Endothelial cell of umbilical vein (primary cell): ENCODE results near the gene RPL41. TPM values are rescaled to one million over a fixed set of nuclear protein-coding genes. Genes with fewer than 3 reads are reported as not detected.

Experiments
- BruUV-seq: library from RNA; stranded (reverse); fragments of 400-500 nt; replicated peaks from 2 replicates; lab custom pipeline; 2021; lab: Mats Ljungman, UMichigan
- CTCF ChIA-PET: fragments of 300-600, 350-600 bp; sonication (Branson Sonifier 250); formaldehyde crosslinking; loops from one replicate; lab custom pipeline; 2021; ENCODE audit warnings: antibody characterized with exemption, inconsistent platforms; lab: Charles Lee
- POLR2A ChIA-PET: fragments of 300-600, 350-600 bp; sonication (Branson Sonifier 250); formaldehyde crosslinking; loops from one replicate; lab custom pipeline; 2021; ENCODE audit warnings: antibody characterized with exemption, inconsistent platforms; lab: Charles Lee
- DNase-seq: peaks from one replicate; pipeline ENCODE4 v3.0.0-alpha.2; 2011; ENCODE audit warnings: low read depth, low spot score
- FAIRE-seq: peaks from 2 replicates; lab custom pipeline; 2011; peaks lifted over from hg19 to GRCh38; lab: Jason Lieb, UNC
- H2AFZ ChIP-seq: 2 replicates; pipeline ENCODE4 v1.6.0; 2012; ENCODE audit warnings: low read depth, low read length, control low read depth, inconsistent platforms
- H3K27ac ChIP-seq: 2 replicates; pipeline ENCODE4 v1.5.1; 2011; ENCODE audit warnings: low read depth, mild to moderate bottlenecking, control low read depth, low read length, moderate library complexity; ENCODE audit not compliant: insufficient read depth
- H3K27me3 ChIP-seq, 2 experiments: 2 replicates each; pipeline versions ENCODE4 v1.6.0 to v1.6.1; 2011; ENCODE audit warnings: low read length in 2 of 2, mixed read lengths in 1 of 2; ENCODE audit not compliant: control insufficient read depth in 2 of 2, insufficient read depth in 2 of 2
- H3K36me3 ChIP-seq, 2 experiments: 2 replicates in 1 of 2; 3 replicates in 1 of 2; pipeline ENCODE4 v1.5.1; 2011; ENCODE audit warnings: low read length in 2 of 2, mild to moderate bottlenecking in 1 of 2, moderate library complexity in 1 of 2; ENCODE audit not compliant: control insufficient read depth in 2 of 2, insufficient read depth in 2 of 2; ENCODE audit errors: extremely low read depth in 1 of 2
- H3K4me1 ChIP-seq: 3 replicates; pipeline ENCODE4 v1.5.1; 2011; ENCODE audit warnings: mild to moderate bottlenecking, low read length; ENCODE audit not compliant: control insufficient read depth, insufficient read depth; ENCODE audit errors: extremely low read depth
- H3K4me2 ChIP-seq: 2 replicates; pipeline ENCODE4 v1.6.1; 2011; ENCODE audit warnings: low read length, control low read depth, mixed read lengths; ENCODE audit not compliant: insufficient read depth
- H3K4me3 ChIP-seq, 3 experiments: fragments of 200-600 bp in 1 of 3; sonication (generic), shearing (Covaris generic) in 1 of 3; replicated peaks in 1 of 3; 2 replicates each; pipeline ENCODE4 v1.5.1; 2011 to 2016; ENCODE audit warnings: control low read depth in 3 of 3, low read length in 3 of 3, mild to moderate bottlenecking in 2 of 3, inconsistent platforms in 1 of 3, low read depth in 1 of 3, moderate library complexity in 1 of 3; ENCODE audit not compliant: insufficient read depth in 1 of 3
- H3K79me2 ChIP-seq: 2 replicates; pipeline ENCODE4 v1.6.0; 2012; ENCODE audit warnings: low read length, inconsistent platforms; ENCODE audit not compliant: control insufficient read depth, insufficient read depth
- H3K9ac ChIP-seq: replicated peaks from 2 replicates; pipeline ENCODE3; 2011; ENCODE audit warnings: low read length, control low read depth; ENCODE audit not compliant: insufficient read depth; ENCODE audit errors: extremely low read depth
- H3K9me1 ChIP-seq: replicated peaks from 3 replicates; pipeline ENCODE4 v1.6.0; 2011; ENCODE audit warnings: mild to moderate bottlenecking, low read length; ENCODE audit not compliant: control insufficient read depth, insufficient read depth; ENCODE audit errors: extremely low read depth
- H3K9me3 ChIP-seq: replicated peaks from 2 replicates; pipeline ENCODE4 v1.5.1; 2012; ENCODE audit warnings: low read length, inconsistent platforms; ENCODE audit not compliant: control insufficient read depth, insufficient read depth
- H4K20me1 ChIP-seq: replicated peaks from 2 replicates; pipeline ENCODE3; 2011; ENCODE audit warnings: mild to moderate bottlenecking, low read length; ENCODE audit not compliant: control insufficient read depth, insufficient read depth; ENCODE audit errors: extremely low read depth
- CTCF ChIP-seq, 2 donors: IDR thresholded peaks; 1 replicate in 1 of 2; 2 replicates in 1 of 2; pipeline ENCODE4 v1.5.1; 2011; ENCODE audit warnings: low read length in 2 of 2, mild to moderate bottlenecking in 2 of 2, moderate library complexity in 2 of 2, control low read depth in 1 of 2, inconsistent platforms in 1 of 2, low read depth in 1 of 2; ENCODE audit not compliant: insufficient read depth in 1 of 2; ENCODE audit errors: extremely low read depth in 1 of 2
- EZH2 ChIP-seq: IDR thresholded peaks from 2 replicates; pipeline ENCODE4 v1.6.1; 2012; ENCODE audit warnings: borderline replicate concordance, low read depth, mild to moderate bottlenecking, moderate library complexity, low read length, inconsistent platforms; ENCODE audit not compliant: severe bottlenecking
- FOS ChIP-seq: IDR thresholded peaks from 2 replicates; pipeline ENCODE4 v1.6.1; 2011; ENCODE audit warnings: mild to moderate bottlenecking, low read length, moderate library complexity, borderline replicate concordance; ENCODE audit not compliant: insufficient read depth
- POLR2AphosphoS5 ChIP-seq: IDR thresholded peaks from 2 replicates; pipeline ENCODE4 v1.6.1; 2012; ENCODE audit warnings: low read depth, mild to moderate bottlenecking, control low read depth, low read length, moderate library complexity; ENCODE audit not compliant: insufficient read depth
- dilution Hi-C: fragments of 300-500 bp; cut with MboI; formaldehyde crosslinking; loops from one replicate; pipeline ENCODE4 v1.15.0; 2019; ENCODE audit warnings: low sequenced_read_pairs; ENCODE audit not compliant: extremely low pct_ligation_motif_present
- intact Hi-C: fragments of 100-400 bp; cut with micrococcal nuclease; formaldehyde crosslinking; loops from one replicate; pipeline ENCODE4 v1.10.0; 2022
- polyA plus RNA-seq, 4 experiments: library from polyadenylated mRNA; depleted of rRNA in 3 of 4; stranded (reverse) in 3 of 4; unstranded in 1 of 4; fragments of >200 nt; gene quantifications; 2 replicates each; pipeline versions ENCODE4 v1.2.1 to v1.2.3, GENCODE V29; 2011 to 2012; ENCODE audit warnings: missing spikeins in 1 of 4
- total RNA-seq: library from RNA; stranded (reverse); gene quantifications from 2 replicates; pipeline ENCODE4 v1.2.3, GENCODE V29; 2021
- TF ChIP-seq, protein P1 (sequence below): IDR thresholded peaks from 2 replicates; pipeline ENCODE4 v1.6.1; 2011; ENCODE audit not compliant: insufficient read depth, insufficient read length

RPL41 gene
- total and polyA plus RNA-seq, 2 donors (not counting 3 experiments of a cell fraction or from before 2014, with no cell fraction given) = 3,212 to 9,990 TPM

GRCh38 chr12:56158926-56159461 lies 42.6 kb downstream of the RPL41 start:
- Histone ChIP-seq H3K27me3 (no peaks in the 10 kb centered on the region), H4K20me1 (no peaks in the 10 kb centered on the region), H3K79me2 (peaks cover 33% of the 10 kb centered on the region), H3K4me3 (peak overlapping the region; percentile 78 to 98 (median 91)), H3K9ac (peak overlapping the region; percentile 96), H3K27ac (peak overlapping the region; percentile 87), H3K4me1 (peaks cover 22% of the 10 kb centered on the region), H3K36me3 (peaks cover 18 to 33% of the 10 kb centered on the region in 2 experiments), H2AFZ (no peak overlapping the region), H3K9me1 (no peaks in the 10 kb centered on the region), H3K9me3 (no peaks in the 10 kb centered on the region), H3K4me2 (peak overlapping the region; percentile 96)
- FAIRE-seq (no peak), DNase-seq (peak; percentile 57)
- POLR2A ChIA-PET = interaction anchor here (1.3 to 2.2 kb wide), 5 partner anchors 10 to 41 kb away, joined by 3 to 38 read pairs (median 8); partner anchors contain the start of genes ESYT1 and ZC3H10
- CTCF ChIA-PET = interaction anchor here (1.0 to 2.1 kb wide), 3 partner anchors 31 to 39 kb away, joined by 3 to 17 read pairs (median 14); partner anchors contain the start of genes ESYT1 and SMARCC2
- TF ChIP-seq POLR2AphosphoS5 = peak; percentile 28
- TF ChIP-seq CTCF (IDR thresholded peaks at IDR 0.05; ENCODE audit: extremely low read depth in 1 of 2, insufficient read depth in 1 of 2, low read depth in 1 of 2, low read length in 2 of 2) = no peak
- TF ChIP-seq FOS = no peak
- no peak for TF ChIP-seq EZH2
- TF ChIP-seq, protein P1, sequence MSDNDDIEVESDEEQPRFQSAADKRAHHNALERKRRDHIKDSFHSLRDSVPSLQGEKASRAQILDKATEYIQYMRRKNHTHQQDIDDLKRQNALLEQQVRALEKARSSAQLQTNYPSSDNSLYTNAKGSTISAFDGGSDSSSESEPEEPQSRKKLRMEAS = no peak
- intact Hi-C loops (no loop called here), dilution Hi-C loops (no loop called here)
- TSS peak; percentile 66 for BruUV-seq
